ACC112 (cell line): ENCODE measurements around the gene TNNC2.
"Not testable (repeated sequence)": the region's sequence is repeated elsewhere in the genome, so short reads cannot be mapped to it uniquely, and the experiment has no call there.

Experiments used
- H2AFZ ChIP-seq: fragments of 200-600 bp; sonication (generic); one replicate; pipeline ENCODE4 v1.6.0; 2017; ENCODE audit warnings: antibody characterized with exemption, low read length; ENCODE audit not compliant: unreplicated experiment
- H3K27ac ChIP-seq: fragments of 200-600 bp; sonication (generic); 2 replicates; pipeline ENCODE4 v1.5.1; 2014; ENCODE audit warnings: low read depth, mild to moderate bottlenecking, antibody characterized with exemption, low read length, moderate library complexity
- H3K27me3 ChIP-seq: fragments of 200-600 bp; sonication (generic); 2 replicates; pipeline ENCODE4 v1.6.1; 2014; ENCODE audit warnings: mild to moderate bottlenecking, antibody characterized with exemption, low read length, moderate library complexity, mixed read lengths; ENCODE audit not compliant: insufficient read depth
- H3K36me3 ChIP-seq: fragments of 200-600 bp; sonication (generic); 2 replicates; pipeline ENCODE4 v1.6.1; 2016; ENCODE audit warnings: mild to moderate bottlenecking, antibody characterized with exemption, low read length, moderate library complexity, mixed read lengths; ENCODE audit not compliant: insufficient read depth
- H3K4me1 ChIP-seq: fragments of 200-600 bp; sonication (generic); one replicate; pipeline ENCODE4 v1.6.1; 2016; ENCODE audit warnings: low read length, mixed read lengths; ENCODE audit not compliant: insufficient read depth, unreplicated experiment, control insufficient read depth
- H3K4me3 ChIP-seq: fragments of 200-600 bp; sonication (generic); 2 replicates; pipeline ENCODE4 v1.5.1; 2014; ENCODE audit warnings: mild to moderate bottlenecking, low read depth, low read length
- H3K79me2 ChIP-seq: fragments of 200-600 bp; sonication (generic); one replicate; pipeline ENCODE4 v1.6.0; 2016; ENCODE audit warnings: low read length; ENCODE audit not compliant: control insufficient read depth, unreplicated experiment, insufficient read depth

Gene TNNC2

DNA sequence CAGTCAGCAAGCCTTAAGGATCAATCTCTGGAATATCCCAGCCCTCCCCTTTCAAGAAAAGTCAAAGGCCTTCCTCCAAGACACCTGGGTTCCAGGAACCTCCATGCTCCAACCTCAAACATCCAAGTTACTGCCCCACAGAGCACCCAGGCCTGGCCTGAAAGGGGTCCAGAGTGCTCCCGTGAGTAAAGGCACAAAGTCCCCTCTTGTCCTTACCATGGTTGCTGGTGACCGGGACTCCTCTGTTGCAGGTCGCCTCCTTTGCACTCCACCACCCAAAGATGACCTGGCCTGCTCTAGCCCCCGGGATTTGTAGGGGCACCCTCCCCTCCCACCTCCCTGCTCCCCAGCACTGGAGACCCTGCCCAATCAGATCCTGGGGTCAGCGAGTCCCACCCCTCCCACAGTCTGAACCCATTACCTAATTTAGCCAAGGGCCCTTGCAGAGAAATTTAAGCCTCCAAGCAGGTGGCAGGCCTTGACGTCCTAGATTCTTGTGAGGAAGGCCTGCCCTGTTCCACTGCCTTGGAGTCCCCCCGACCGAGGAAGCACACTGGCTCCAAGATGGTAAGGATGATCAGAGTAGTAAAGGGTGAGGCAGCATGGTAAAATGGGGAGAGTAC is at the start of gene TNNC2:
TSS of gene TNNC2 (minus strand) at position 283 of the 623 bp plus-strand sequence. CDS start at position 219, 64 bp downstream.
- peaks cover 6% of the 10 kb centered on the region; the same call in 1 of the 2 replicates for H3K27me3 ChIP-seq
- H3K36me3 ChIP-seq, result no peaks in the 10 kb centered on the region
- no peaks in the 10 kb centered on the region for H3K79me2 ChIP-seq
- H3K4me1 ChIP-seq, result peaks cover 11% of the 10 kb centered on the region
- no peak within 1 kb of the TSS for H3K27ac ChIP-seq
- H3K4me3 ChIP-seq, result no peak within 1 kb of the TSS
- H2AFZ ChIP-seq, result peak within 1 kb of the TSS; percentile 75

DNA sequence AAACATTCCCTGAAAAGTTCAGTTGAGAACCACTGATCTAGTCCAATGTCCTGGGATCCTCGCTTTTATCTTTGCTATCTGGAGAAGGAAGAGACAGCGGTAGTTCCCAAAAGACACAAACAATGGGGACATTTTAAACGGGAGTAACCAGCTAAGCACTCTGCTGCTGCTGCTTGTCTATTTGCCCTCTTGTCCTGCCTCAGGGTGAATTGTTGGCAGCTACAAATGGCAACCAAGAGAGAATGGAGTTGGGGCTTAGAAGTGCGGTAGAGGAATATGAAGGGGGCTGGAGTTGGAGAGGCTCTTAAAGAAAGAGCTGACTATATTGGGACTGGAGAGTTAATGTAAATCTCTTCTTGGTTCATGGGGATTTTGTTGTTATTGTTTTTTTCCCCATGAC is 47.5 kb upstream of the TNNC2 start:
- no peaks in the 10 kb centered on the region for H3K27me3 ChIP-seq
- H3K79me2 ChIP-seq, result no peaks in the 10 kb centered on the region
- H2AFZ ChIP-seq, result no peak overlapping the region
- no peak overlapping the region for H3K27ac ChIP-seq
- H3K4me1 ChIP-seq, result no peaks in the 10 kb centered on the region
- no peak overlapping the region for H3K4me3 ChIP-seq
- H3K36me3 ChIP-seq, result no peaks in the 10 kb centered on the region

DNA sequence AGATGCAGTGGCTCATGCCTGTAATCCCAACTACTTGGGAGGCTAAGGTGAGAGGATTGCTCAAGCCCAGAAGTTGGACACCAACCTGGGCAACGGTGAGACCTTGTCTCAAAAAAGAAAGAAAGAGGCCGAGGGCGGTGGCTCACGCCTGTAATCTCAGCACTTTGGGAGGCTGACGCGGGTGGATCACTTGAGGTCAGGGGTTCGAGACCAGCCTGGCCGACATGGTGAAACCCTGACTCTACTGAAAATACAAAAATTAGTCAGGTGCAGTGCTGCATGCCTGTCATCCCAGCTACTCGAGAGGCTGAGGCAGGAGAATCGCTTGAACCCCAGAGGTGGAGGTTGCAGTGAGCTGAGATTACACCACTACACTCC is 47.0 kb upstream of the TNNC2 start:
- H3K27me3 ChIP-seq, H3K4me1 ChIP-seq, H3K4me3 ChIP-seq, H3K27ac ChIP-seq, H3K79me2 ChIP-seq, H2AFZ ChIP-seq, H3K36me3 ChIP-seq: not testable (repeated sequence)

DNA sequence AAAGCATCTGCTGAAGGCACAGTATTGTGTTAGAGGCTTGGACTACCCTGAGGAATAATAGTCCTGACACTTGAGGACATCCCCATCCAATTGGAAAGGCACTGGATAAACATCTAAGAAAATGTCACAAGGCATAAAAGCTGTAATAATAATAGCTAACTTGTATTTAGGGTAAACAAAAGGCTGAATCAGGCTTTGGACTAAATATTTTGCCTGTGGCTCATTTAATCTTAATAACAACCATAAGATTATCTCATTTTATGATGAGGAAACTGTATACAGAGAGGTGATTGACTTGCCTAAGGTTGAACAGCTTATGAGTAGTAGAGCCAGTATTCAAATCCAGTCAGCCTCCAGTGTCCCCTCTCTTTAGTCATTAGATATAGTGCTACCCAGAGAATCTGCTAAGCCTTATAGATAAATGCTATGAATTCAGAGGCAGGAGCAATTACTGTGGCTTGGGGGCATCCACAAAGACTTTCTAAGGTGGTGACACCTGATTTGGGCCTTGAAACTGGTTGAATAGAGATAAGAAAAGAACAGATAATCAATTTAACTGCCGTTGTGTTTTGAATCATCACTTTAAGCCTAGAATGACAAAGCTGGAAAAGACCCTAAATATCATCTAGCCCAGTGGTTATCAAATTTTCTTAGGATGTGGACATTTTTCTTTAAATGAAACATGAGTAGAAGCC is 46.4 kb upstream of the TNNC2 start:
- Histone ChIP-seq H3K4me3 (no peak overlapping the region), H3K36me3 (no peaks in the 10 kb centered on the region)

DNA sequence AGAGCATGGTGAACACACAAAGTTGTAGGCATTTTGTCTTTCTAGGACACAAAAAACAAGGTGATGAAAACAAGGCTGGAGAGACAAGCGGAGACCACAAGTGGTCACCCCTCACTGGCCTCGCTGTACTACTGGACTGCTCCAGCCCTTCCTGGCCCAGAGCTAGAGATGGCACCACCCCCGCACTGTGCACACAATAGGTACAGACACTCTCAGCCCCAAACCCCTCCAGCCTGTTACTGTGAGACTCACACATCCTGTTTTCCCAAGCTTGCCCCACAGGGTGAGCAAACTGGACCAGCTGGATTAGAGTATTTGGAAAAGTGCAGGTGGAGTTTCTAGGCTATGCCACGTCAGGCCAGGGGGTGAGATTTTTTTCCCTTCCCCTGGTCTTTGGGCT is 45.5 kb upstream of the TNNC2 start:
- Histone ChIP-seq H3K27ac (no peak overlapping the region), H3K4me1 (peaks cover 7% of the 10 kb centered on the region), H3K36me3 (no peaks in the 10 kb centered on the region), H3K27me3 (no peaks in the 10 kb centered on the region), H3K79me2 (no peaks in the 10 kb centered on the region), H2AFZ (no peak overlapping the region), H3K4me3 (no peak overlapping the region)

More for the DNA sequence above, 46.4 kb upstream of the TNNC2 start:
- Histone ChIP-seq H2AFZ (no peak overlapping the region), H3K27me3 (no peaks in the 10 kb centered on the region), H3K79me2 (no peaks in the 10 kb centered on the region), H3K27ac (no peak overlapping the region), H3K4me1 (no peaks in the 10 kb centered on the region)

DNA sequence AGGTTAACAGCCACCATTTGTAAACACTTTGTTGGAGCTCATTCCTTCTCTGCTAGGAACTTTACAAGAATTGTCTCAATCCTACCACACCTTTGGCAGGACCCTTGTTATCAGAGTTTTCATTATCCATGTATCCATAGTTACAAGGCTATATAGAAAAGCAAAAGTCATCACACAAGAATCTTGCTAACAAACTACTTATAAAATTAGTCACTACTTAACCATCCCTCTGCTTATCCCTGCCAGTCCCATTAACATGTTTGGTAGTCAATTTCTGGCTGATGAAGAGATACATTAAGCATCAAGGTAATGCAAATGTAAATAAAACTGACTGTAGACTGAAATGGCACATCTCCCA is 40.7 kb upstream of the TNNC2 start:
- Histone ChIP-seq H3K79me2 (no peaks in the 10 kb centered on the region), H3K27me3 (no peaks in the 10 kb centered on the region), H3K27ac (peak overlapping the region; percentile 76), H3K4me3 (no peak overlapping the region), H3K36me3 (no peaks in the 10 kb centered on the region), H2AFZ (peak overlapping the region; percentile 13), H3K4me1 (peaks cover 13% of the 10 kb centered on the region)

DNA sequence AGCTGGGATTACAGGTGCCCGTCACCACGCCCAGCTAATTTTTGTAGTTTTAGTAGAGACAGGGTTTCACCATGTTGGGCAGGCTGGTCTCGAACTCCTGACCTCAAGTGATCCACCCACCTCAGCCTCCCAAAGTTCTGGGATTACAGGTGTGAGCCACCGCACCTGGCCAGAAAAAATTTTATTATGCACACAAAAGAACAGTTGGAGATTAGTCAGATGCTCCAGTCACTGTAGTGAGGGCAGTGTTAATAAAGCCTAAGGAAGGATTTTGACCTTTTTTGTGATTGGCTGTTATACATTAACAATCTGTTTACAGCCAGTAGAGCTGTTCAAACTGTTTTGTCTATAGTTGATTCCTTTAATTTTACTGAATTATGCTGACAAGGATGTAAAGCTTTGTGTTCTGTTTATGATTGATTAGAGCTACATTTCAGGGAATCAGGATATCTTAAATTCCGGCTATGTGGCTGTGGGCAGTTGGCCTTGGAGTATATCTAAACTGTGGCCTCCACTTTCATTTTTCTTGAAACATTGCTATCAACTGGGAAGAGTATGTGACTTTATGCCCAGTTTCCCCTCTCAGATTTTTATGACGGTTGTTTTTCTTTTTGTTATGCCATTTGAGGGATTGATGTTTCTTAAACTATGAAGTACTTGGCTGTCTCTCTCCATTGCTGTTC is 40.2 kb upstream of the TNNC2 start:
- peak overlapping the region; percentile 13 for H2AFZ ChIP-seq
- H3K79me2 ChIP-seq, result no peaks in the 10 kb centered on the region
- H3K27me3 ChIP-seq, result no peaks in the 10 kb centered on the region
- H3K36me3 ChIP-seq, result no peaks in the 10 kb centered on the region
- H3K4me3 ChIP-seq, result no peak overlapping the region
- H3K27ac ChIP-seq, result peak overlapping the region; percentile 76
- H3K4me1 ChIP-seq, result peaks cover 13% of the 10 kb centered on the region

DNA sequence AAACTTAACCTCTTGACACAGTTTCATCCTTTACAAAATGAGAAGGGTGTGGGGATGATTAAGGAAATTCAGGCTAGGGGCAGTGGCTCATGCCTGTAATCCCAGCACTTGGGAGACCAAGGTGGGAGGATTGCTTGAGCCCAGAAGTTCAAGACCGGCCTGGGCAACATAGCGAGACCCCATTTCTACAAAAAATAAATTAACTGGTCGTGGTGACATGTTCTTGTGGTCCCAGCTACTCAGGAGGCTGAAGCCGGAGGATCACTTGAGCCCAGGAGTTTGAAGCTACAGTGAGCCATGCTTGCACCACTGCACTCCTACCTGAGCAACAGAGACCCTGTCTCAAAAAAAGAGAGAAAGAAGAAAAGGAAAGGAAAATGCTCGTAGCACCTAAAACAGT is 39.3 kb upstream of the TNNC2 start:
- Histone ChIP-seq H2AFZ (no peak overlapping the region), H3K27me3 (no peaks in the 10 kb centered on the region), H3K27ac (no peak overlapping the region), H3K4me3 (no peak overlapping the region), H3K4me1 (peaks cover 13% of the 10 kb centered on the region), H3K36me3 (no peaks in the 10 kb centered on the region), H3K79me2 (no peaks in the 10 kb centered on the region)

DNA sequence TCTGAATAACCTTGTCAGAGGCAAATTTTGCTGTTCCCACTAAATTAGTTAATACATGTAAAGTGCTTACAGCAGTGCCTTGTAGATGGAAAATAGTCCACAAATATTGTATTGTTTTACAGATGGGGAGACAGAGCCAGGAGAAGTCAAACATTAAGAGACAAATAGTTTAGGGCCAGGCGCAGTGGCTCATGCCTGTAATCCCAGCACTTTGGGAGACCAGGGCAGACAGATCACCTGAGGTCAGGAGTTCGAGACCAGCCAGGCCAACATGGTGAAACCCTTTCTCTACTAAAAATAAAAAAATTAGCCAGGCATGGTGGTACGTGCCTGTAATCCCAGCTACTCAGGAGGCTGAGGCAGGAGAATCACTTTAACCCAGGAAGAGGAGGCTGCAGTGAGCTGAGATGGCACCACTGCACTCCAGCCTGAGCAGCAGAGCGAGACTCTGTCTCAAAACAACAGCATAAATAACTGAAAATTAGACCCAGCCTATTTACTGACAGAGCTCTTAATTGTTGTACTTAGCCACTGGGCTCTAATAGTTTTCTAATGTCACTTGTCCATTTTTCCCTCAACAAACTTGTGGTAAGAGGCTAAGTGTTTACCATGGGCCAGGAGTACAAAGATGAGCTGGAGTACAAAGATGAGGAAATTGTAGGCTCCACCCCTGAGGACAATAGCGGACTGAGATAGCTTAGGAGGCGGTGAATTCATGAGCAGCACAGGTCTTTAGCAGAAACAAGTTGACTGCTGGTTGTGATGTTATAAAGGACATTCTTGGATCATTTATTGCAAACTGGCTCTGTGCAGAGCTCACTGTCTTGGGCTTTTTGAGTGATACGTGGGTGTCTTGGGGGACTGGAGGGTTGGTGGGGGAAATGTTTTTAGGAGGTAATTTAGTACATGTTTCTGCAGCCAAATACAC is 36.7 kb upstream of the TNNC2 start:
- no peak overlapping the region for H2AFZ ChIP-seq
- H3K27ac ChIP-seq, result no peak overlapping the region
- no peaks in the 10 kb centered on the region for H3K27me3 ChIP-seq
- H3K4me1 ChIP-seq, result peaks cover 22% of the 10 kb centered on the region
- H3K79me2 ChIP-seq, result no peaks in the 10 kb centered on the region
- no peaks in the 10 kb centered on the region for H3K36me3 ChIP-seq
- no peak overlapping the region for H3K4me3 ChIP-seq

DNA sequence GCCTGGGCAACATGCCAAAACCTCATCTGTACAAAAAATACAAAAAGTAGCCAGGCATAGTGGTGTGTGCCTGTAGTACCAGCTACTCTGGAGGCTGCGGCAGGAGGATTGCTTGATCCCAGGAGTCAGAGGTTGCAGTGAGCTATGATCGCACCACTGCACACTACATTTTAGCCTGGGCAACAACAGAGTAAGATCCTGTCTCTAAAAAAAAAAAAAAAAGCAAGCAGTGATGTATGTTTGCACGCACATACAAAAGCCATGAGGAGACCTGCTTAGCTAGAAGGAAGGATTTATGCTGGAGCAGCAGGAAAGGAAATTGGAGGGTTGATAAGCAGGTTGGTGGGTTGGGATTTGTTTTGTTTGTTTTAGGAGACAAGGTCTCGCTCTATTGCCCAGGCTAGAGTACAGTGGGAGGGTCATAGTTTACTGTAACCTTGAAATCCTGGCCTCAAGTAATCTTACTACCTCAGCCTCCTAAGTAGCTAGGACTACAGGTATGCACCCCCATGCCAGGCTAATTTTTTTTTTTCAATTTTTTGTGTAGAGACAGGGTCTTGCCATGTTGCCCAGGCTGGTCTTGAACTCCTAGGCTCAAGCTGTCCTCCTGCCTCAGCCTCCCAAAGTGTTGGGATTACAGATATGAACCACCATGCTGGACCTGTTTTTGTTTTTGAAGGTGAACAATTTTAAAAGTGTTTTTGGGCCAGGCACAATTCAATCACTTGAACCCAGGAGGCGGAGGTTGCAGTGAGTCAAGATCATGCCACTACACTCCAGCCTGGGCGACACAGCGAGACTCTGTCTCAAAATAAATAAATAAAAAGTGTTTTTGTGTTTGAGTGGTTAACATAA is 34.3 kb upstream of the TNNC2 start:
- Histone ChIP-seq H3K79me2 (peaks cover 6% of the 10 kb centered on the region), H3K4me1 (peaks cover 14% of the 10 kb centered on the region), H3K27ac (no peak overlapping the region), H2AFZ (no peak overlapping the region), H3K27me3 (no peaks in the 10 kb centered on the region), H3K36me3 (no peaks in the 10 kb centered on the region), H3K4me3 (no peak overlapping the region)
